SK-N-SH (cell line): ENCODE data around the gene WASL. TPM values are rescaled to one million over a fixed set of nuclear protein-coding genes. Genes with fewer than 3 reads are reported as not detected.

Source experiments
- CTCF ChIA-PET: fragments of 300-600, 350-600 bp; formaldehyde crosslinking; extraction: SDS; loops from one replicate; lab custom pipeline; 2021; lab: Yijun Ruan, JAX
- POLR2A ChIA-PET: fragments of 350-600 bp; sonication (Branson Sonifier 250); formaldehyde crosslinking; extraction: SDS; loops from one replicate; lab custom pipeline; 2020; ENCODE audit warnings: antibody characterized with exemption, inconsistent platforms; lab: Yijun Ruan, JAX
- DNase-seq: peaks from one replicate; pipeline ENCODE4 v3.0.0; 2012
- H2AFZ ChIP-seq: fragments of 200-600 bp; sonication (generic); 2 replicates; pipeline ENCODE4 v1.8.1; 2016; ENCODE audit warnings: antibody characterized with exemption, mild to moderate bottlenecking, low read depth
- H3F3A ChIP-seq: fragments of 200-600 bp; sonication (generic); replicated peaks from 2 replicates; pipeline ENCODE3; 2016; ENCODE audit warnings: antibody characterized with exemption, mild to moderate bottlenecking; ENCODE audit not compliant: insufficient read depth
- H3K27ac ChIP-seq, 2 experiments: fragments of 200-500 bp in 1 of 2; fragments of 200-600 bp in 1 of 2; sonication (Bioruptor generic) in 1 of 2; sonication (generic), shearing (Covaris generic) in 1 of 2; 2 replicates each; pipeline versions ENCODE4 v1.5.1 to v1.6.1; 2014 to 2016; ENCODE audit warnings: low read depth in 2 of 2, inconsistent platforms in 1 of 2, low read length in 1 of 2, mild to moderate bottlenecking in 1 of 2, mixed read lengths in 1 of 2
- H3K27me3 ChIP-seq: fragments of 200-600 bp; sonication (generic), shearing (Covaris generic); 2 replicates; pipeline ENCODE4 v1.6.1; 2016; ENCODE audit warnings: mixed run types; ENCODE audit not compliant: insufficient read depth
- H3K36me3 ChIP-seq, 2 experiments: fragments of 200-500 bp in 1 of 2; fragments of 200-600 bp in 1 of 2; sonication (Bioruptor generic) in 1 of 2; sonication (generic) in 1 of 2; replicated peaks in 1 of 2; 2 replicates each; pipeline versions ENCODE3 to v1.5.1; 2014 to 2016; ENCODE audit warnings: low read length in 1 of 2, mild to moderate bottlenecking in 1 of 2; ENCODE audit not compliant: insufficient read depth in 2 of 2, control insufficient read depth in 1 of 2
- H3K4me1 ChIP-seq, 2 experiments: fragments of 200-500 bp in 1 of 2; fragments of 200-600 bp in 1 of 2; sonication (Bioruptor generic) in 1 of 2; sonication (generic), shearing (Covaris generic) in 1 of 2; 2 replicates each; pipeline versions ENCODE4 v1.5.1 to v1.6.1; 2014 to 2016; ENCODE audit warnings: low read depth in 1 of 2, low read length in 1 of 2, mixed run types in 1 of 2; ENCODE audit not compliant: insufficient read depth in 2 of 2, control insufficient read depth in 1 of 2
- H3K4me2 ChIP-seq: fragments of 200-600 bp; sonication (generic), shearing (Covaris generic); 2 replicates; pipeline ENCODE4 v1.6.1; 2017; ENCODE audit warnings: mixed run types
- H3K4me3 ChIP-seq, 2 experiments: fragments of 200-500 bp in 1 of 2; fragments of 200-600 bp in 1 of 2; sonication (Bioruptor generic) in 1 of 2; sonication (generic), shearing (Covaris generic) in 1 of 2; 2 replicates each; pipeline versions ENCODE4 v1.5.1 to v1.8.1; 2014 to 2016; ENCODE audit warnings: low read depth in 2 of 2, inconsistent platforms in 1 of 2, low read length in 1 of 2, mild to moderate bottlenecking in 1 of 2, mixed read lengths in 1 of 2, moderate library complexity in 1 of 2
- H3K79me2 ChIP-seq: fragments of 200-600 bp; sonication (generic); 2 replicates; pipeline ENCODE4 v1.8.1; 2017; ENCODE audit warnings: mild to moderate bottlenecking; ENCODE audit not compliant: insufficient read depth
- H3K9ac ChIP-seq: fragments of 200-600 bp; sonication (generic); 2 replicates; pipeline ENCODE4 v1.6.1; 2017; ENCODE audit warnings: mixed run types
- H3K9me2 ChIP-seq: fragments of 200-600 bp; sonication (generic); 2 replicates; pipeline ENCODE4 v1.6.1; 2017; ENCODE audit warnings: mixed run types
- H3K9me3 ChIP-seq: fragments of 200-600 bp; sonication (generic); 2 replicates; pipeline ENCODE4 v1.6.1; 2017; ENCODE audit warnings: mixed run types, mild to moderate bottlenecking, moderate library complexity
- H4K20me1 ChIP-seq: fragments of 200-600 bp; sonication (generic); 2 replicates; pipeline ENCODE4 v1.6.1; 2017; ENCODE audit warnings: mild to moderate bottlenecking, mixed run types; ENCODE audit not compliant: insufficient read depth
- CTCF ChIP-seq: fragments of 200-600 bp; sonication (generic); IDR thresholded peaks from 2 replicates; pipeline ENCODE4 v1.6.1; 2017; ENCODE audit warnings: antibody characterized with exemption, mild to moderate bottlenecking, moderate library complexity
- EP300 ChIP-seq, 2 experiments: IDR thresholded peaks; 2 replicates each; pipeline versions ENCODE4 v1.4.0 to v1.6.1; 2012; ENCODE audit warnings: borderline replicate concordance in 1 of 2, low read depth in 1 of 2, low read length in 1 of 2
- EZH2phosphoT487 ChIP-seq: fragments of 200-600 bp; sonication (generic); IDR thresholded peaks from 2 replicates; pipeline ENCODE4 v1.6.1; 2017; ENCODE audit warnings: low read depth, mixed run types, mild to moderate bottlenecking, antibody characterized with exemption, moderate library complexity, borderline replicate concordance
- FOXM1 ChIP-seq: IDR thresholded peaks from 2 replicates; pipeline ENCODE4 v1.4.0; 2012; ENCODE audit warnings: low read depth, mild to moderate bottlenecking
- GABPA ChIP-seq: IDR thresholded peaks from 2 replicates; pipeline ENCODE4 v1.4.0; 2012; ENCODE audit warnings: low read depth, mild to moderate bottlenecking
- GATA2 ChIP-seq: sonication (generic); formaldehyde crosslinking; IDR thresholded peaks from 2 replicates; pipeline ENCODE4 v1.5.0; 2020; ENCODE audit warnings: mild to moderate bottlenecking, missing genetic modification reagents
- NFIC ChIP-seq: IDR thresholded peaks from 2 replicates; pipeline ENCODE4 v1.4.0; 2012; ENCODE audit warnings: borderline replicate concordance
- REST ChIP-seq: IDR thresholded peaks from 2 replicates; pipeline ENCODE4 v1.6.1; 2012; ENCODE audit warnings: mild to moderate bottlenecking, low read depth, low read length, moderate library complexity
- RXRA ChIP-seq: IDR thresholded peaks from 2 replicates; pipeline ENCODE4 v1.4.0; 2012; ENCODE audit warnings: low read depth, mild to moderate bottlenecking, borderline replicate concordance
- SIN3A ChIP-seq: IDR thresholded peaks from 2 replicates; pipeline ENCODE4 v1.6.1; 2012; ENCODE audit warnings: low read depth, mild to moderate bottlenecking, low read length, moderate library complexity, borderline replicate concordance
- SMC3 ChIP-seq: IDR thresholded peaks from 2 replicates; pipeline ENCODE4 v1.6.1; 2012; ENCODE audit warnings: low read depth, low read length, improper control_type of control experiment
- WGBS: methylation state at CpG from one replicate; pipeline ENCODE4 v1.1.6; 2017; ENCODE audit warnings: low lambda C conversion rate; 5-methylcytosine and 5-hydroxymethylcytosine counted together
- polyA plus RNA-seq, 3 experiments: library from polyadenylated mRNA; depleted of rRNA; stranded (reverse); fragments of >200 nt; gene quantifications; 2 replicates each; pipeline ENCODE4 v1.2.3, GENCODE V29; 2012
- TF ChIP-seq, protein P1 (sequence below): IDR thresholded peaks from 2 replicates; pipeline ENCODE4 v1.4.0; 2012; ENCODE audit warnings: low read depth, borderline replicate concordance
- TF ChIP-seq, protein P2 (sequence below): IDR thresholded peaks from 2 replicates; pipeline ENCODE4 v1.4.0; 2012; ENCODE audit warnings: low read depth

Gene WASL
- polyA plus RNA-seq, 1 of the 3 experiments (the other 2 are of a cell fraction): 9.9 TPM

- ChIA-PET CTCF (interaction anchor here (1.0 to 5.9 kb wide), 6 partner anchors 8 to 175 kb away, joined by 3 to 39 read pairs (median 6); no protein-coding TSS in a partner anchor), POLR2A (no interaction called here)
- Histone ChIP-seq H4K20me1 (no peaks in the 10 kb centered on the region), H3K27ac (no peak overlapping the region)
- TF ChIP-seq GABPA (no peak), RXRA (no peak), REST (no peak), FOXM1 (no peak), SIN3A (no peak), GATA2 (no peak), EP300 (IDR thresholded peaks at IDR 0.05; ENCODE audit: borderline replicate concordance in 1 of 2, low read depth in 1 of 2, low read length in 1 of 2) (no peak), CTCF (no peak)
- TF ChIP-seq, protein P1, sequence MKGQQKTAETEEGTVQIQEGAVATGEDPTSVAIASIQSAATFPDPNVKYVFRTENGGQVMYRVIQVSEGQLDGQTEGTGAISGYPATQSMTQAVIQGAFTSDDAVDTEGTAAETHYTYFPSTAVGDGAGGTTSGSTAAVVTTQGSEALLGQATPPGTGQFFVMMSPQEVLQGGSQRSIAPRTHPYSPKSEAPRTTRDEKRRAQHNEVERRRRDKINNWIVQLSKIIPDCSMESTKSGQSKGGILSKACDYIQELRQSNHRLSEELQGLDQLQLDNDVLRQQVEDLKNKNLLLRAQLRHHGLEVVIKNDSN: no peak
- TF ChIP-seq, protein P2, sequence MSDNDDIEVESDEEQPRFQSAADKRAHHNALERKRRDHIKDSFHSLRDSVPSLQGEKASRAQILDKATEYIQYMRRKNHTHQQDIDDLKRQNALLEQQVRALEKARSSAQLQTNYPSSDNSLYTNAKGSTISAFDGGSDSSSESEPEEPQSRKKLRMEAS: no peak
- TF ChIP-seq, all 33 proteins: peak for 0
- H3K4me3 ChIP-seq: no peak overlapping the region
- no peaks in the 10 kb centered on the region for H3K79me2 ChIP-seq
- no peaks in the 10 kb centered on the region for H3K27me3 ChIP-seq
- 90% methylated on average over 2 of the region's 2 CpGs for WGBS
- H3F3A ChIP-seq: no peaks in the 10 kb centered on the region
- H3K9ac ChIP-seq: no peak overlapping the region
- DNase-seq: no peak
- H3K4me2 ChIP-seq: no peak overlapping the region
- H2AFZ ChIP-seq: no peak overlapping the region
- no peaks in the 10 kb centered on the region; a peak in 1 of 4 replicates for H3K4me1 ChIP-seq
- H3K9me3 ChIP-seq: no peaks in the 10 kb centered on the region
- no peaks in the 10 kb centered on the region for H3K9me2 ChIP-seq
- peaks cover 74 to 87% of the 10 kb centered on the region in 2 experiments for H3K36me3 ChIP-seq
Observed at GRCh38 chr7:123690550-123690949, 58.3 kb downstream of the WASL start.

- H3K4me1 ChIP-seq: no peaks in the 10 kb centered on the region; a peak in 1 of 4 replicates
- H3K27me3 ChIP-seq: no peaks in the 10 kb centered on the region
- POLR2A ChIA-PET: no interaction called here
- H3K4me3 ChIP-seq: no peak overlapping the region
- no peak overlapping the region for H3K4me2 ChIP-seq
- no peak for DNase-seq
- no peak for TF ChIP-seq SMC3
- no peak for TF ChIP-seq NFIC
- TF ChIP-seq, protein P1: no peak
- TF ChIP-seq EZH2phosphoT487: no peak
- no peak for TF ChIP-seq EP300 (IDR thresholded peaks at IDR 0.05; ENCODE audit: borderline replicate concordance in 1 of 2, low read depth in 1 of 2, low read length in 1 of 2)
- TF ChIP-seq, all 33 proteins: peak for 0
- no peaks in the 10 kb centered on the region for H3K79me2 ChIP-seq
- H3K27ac ChIP-seq: no peak overlapping the region
- H3F3A ChIP-seq: peaks cover 6% of the 10 kb centered on the region
- H3K36me3 ChIP-seq: peaks cover 72 to 86% of the 10 kb centered on the region in 2 experiments
- H3K9me2 ChIP-seq: no peaks in the 10 kb centered on the region
- H4K20me1 ChIP-seq: no peaks in the 10 kb centered on the region
- H2AFZ ChIP-seq: no peak overlapping the region
- CTCF ChIA-PET: interaction anchor here (0.9 to 5.9 kb wide), 5 partner anchors 12 to 176 kb away, joined by 3 to 39 read pairs (median 4); no protein-coding TSS in a partner anchor
- 86% methylated on average over 3 of the region's 3 CpGs for WGBS
- no peaks in the 10 kb centered on the region for H3K9me3 ChIP-seq
- H3K9ac ChIP-seq: no peak overlapping the region
Observed at GRCh38 chr7:123689250-123689649, 59.6 kb downstream of the WASL start.
